Left ventricle myocardium inferior (tissue), 1 donor: ENCODE results near the gene GNG3. TPM values are rescaled to one million over a fixed set of nuclear protein-coding genes. Genes with fewer than 3 reads are reported as not detected.
"Not testable (repeated sequence)": the region's sequence is repeated elsewhere in the genome, so short reads cannot be mapped to it uniquely, and the experiment has no call there.

ENCODE experiments used
- DNase-seq: peaks from one replicate; pipeline ENCODE4 v3.0.0-alpha.2; 2020
- H3K27ac ChIP-seq: fragments of 200-600 bp; replicated peaks from 2 replicates; pipeline ENCODE4 v1.8.0; 2021
- H3K27me3 ChIP-seq: fragments of 200-600 bp; 2 replicates; pipeline ENCODE4 v1.8.0; 2021; ENCODE audit warnings: low read depth
- H3K36me3 ChIP-seq: fragments of 200-600 bp; 2 replicates; pipeline ENCODE4 v1.8.0; 2021
- H3K4me1 ChIP-seq: fragments of 200-600 bp; 2 replicates; pipeline ENCODE4 v1.8.0; 2021
- H3K4me3 ChIP-seq: fragments of 200-600 bp; 2 replicates; pipeline ENCODE4 v1.8.0; 2021; ENCODE audit warnings: mild to moderate bottlenecking, moderate library complexity
- H3K9me3 ChIP-seq: fragments of 200-600 bp; replicated peaks from 2 replicates; pipeline ENCODE4 v1.8.0; 2021
- CTCF ChIP-seq: fragments of 200-600 bp; IDR thresholded peaks from 2 replicates; pipeline ENCODE4 v1.8.0; 2021; ENCODE audit warnings: antibody characterized with exemption, mild to moderate bottlenecking, borderline replicate concordance
- intact Hi-C: fragments of 100-400 bp; cut with micrococcal nuclease; formaldehyde crosslinking; loops from one replicate; pipeline ENCODE4 v1.11.0; 2022
- total RNA-seq: library from RNA; stranded (reverse); fragmentation: NEBNext Ultra II Directional; extraction: Animal tissue kit (Norgen Biotek cat#: 25700); gene quantifications from one replicate; pipeline ENCODE4 v1.2.1, GENCODE V29; 2021
- donor health status: DM: no; HTN: yes; CAD: no; lungs with severe emphysema.

The GNG3 gene
- total RNA-seq, 1 donor from 2014 or later = not detected

DNA sequence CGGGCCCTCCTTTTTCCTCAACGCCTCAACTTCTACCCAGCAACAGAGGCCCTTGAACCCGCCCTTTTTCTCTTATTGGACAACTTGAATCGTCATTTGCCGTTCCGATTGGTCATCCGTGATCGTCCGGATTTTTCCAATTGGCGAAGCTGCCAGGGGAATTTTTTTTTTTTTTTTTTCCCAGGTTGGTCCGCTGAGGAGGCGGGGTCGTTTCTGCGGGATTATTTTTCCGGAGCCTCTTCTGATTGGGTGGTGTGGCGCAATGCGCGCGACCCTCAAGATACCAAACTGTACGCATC lies 20.3 kb downstream of the GNG3 start:
- Histone ChIP-seq H3K4me3 (peak overlapping the region; percentile 91), H3K27me3 (no peaks in the 10 kb centered on the region), H3K9me3 (no peaks in the 10 kb centered on the region), H3K27ac (peak overlapping the region; percentile 95), H3K36me3 (peaks cover 25% of the 10 kb centered on the region), H3K4me1 (peaks cover 81% of the 10 kb centered on the region)
- no peak for TF ChIP-seq CTCF
- DNase-seq = peak; percentile 82
- intact Hi-C loops = loop anchor here (10.0 kb wide), 1 partner anchor 107 kb away; the partner anchor contains the start of genes STX5, TEX54 and WDR74

GRCh38 chr11:62728171-62728988 lies 20.9 kb downstream of the GNG3 start, which contains the start of gene TTC9C:
TTC9C (plus strand) TSS chr11:62728486; CDS start chr11:62728849, 363 bp downstream.
- H3K4me1 ChIP-seq = peaks cover 80% of the 10 kb centered on the region
- H3K9me3 ChIP-seq = no peaks in the 10 kb centered on the region
- peaks cover 25% of the 10 kb centered on the region for H3K36me3 ChIP-seq
- no peaks in the 10 kb centered on the region for H3K27me3 ChIP-seq
- H3K27ac ChIP-seq = peak within 1 kb of the TSS; percentile 95
- H3K4me3 ChIP-seq = peak within 1 kb of the TSS; percentile 91
- DNase-seq = peak; percentile 87
- no peak for TF ChIP-seq CTCF
- intact Hi-C loops = loop anchor here (10.0 kb wide), 1 partner anchor 106 kb away; the partner anchor contains the start of genes STX5, TEX54 and WDR74

DNA sequence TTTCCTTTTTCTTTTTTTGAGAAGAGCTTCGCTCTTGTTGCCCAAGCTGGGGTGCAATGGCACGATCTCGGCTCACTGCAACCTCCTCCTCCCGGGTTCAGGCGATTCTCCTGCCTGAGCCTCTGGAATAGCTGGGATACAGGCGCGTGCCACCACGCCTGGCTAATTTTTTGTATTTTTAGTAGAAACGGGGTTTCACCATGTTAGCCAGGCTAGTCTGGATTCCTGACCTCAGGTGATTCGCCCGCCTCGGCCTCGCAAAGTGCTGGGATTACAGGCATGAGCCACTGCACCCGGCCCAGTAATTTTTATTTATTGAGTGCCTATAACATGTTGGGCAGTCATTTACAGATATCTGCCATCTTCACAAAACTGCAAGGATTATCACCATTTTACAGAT lies 22.6 kb downstream of the GNG3 start:
- H3K27me3 ChIP-seq, H3K9me3 ChIP-seq, intact Hi-C loops, H3K27ac ChIP-seq, DNase-seq: not testable (repeated sequence)
- peaks cover 33% of the 10 kb centered on the region for H3K36me3 ChIP-seq
- H3K4me1 ChIP-seq = peaks cover 63% of the 10 kb centered on the region
- H3K4me3 ChIP-seq = peak overlapping the region; percentile 91

DNA sequence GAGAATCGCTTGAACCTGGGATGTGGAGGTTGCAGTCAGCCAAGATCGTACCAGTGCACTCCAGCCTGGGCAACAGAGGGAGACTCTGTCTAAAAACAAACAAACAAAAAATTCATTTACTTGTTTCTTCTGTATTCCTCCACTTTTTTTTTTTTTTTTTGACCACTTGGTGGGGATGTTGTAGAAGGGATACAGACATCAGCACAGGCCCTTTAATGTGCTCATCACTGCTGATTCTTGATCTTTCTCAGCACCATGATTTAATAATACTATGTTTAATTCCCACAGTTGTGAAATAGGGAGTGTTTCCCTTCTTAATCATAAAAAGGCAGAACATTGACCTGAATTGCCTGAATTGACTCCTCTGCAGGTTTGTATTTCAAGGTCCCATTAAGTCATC lies 25.4 kb downstream of the GNG3 start:
- Histone ChIP-seq H3K27me3 (no peaks in the 10 kb centered on the region), H3K36me3 (peaks cover 60% of the 10 kb centered on the region), H3K4me3 (no peak overlapping the region), H3K27ac (no peak overlapping the region), H3K9me3 (no peaks in the 10 kb centered on the region), H3K4me1 (peaks cover 41% of the 10 kb centered on the region)
- TF ChIP-seq CTCF = no peak
- intact Hi-C loops = no loop called here
- DNase-seq = no peak

- no peak for DNase-seq
- Histone ChIP-seq H3K27me3 (no peaks in the 10 kb centered on the region), H3K36me3 (peaks cover 86% of the 10 kb centered on the region), H3K4me1 (peaks cover 4% of the 10 kb centered on the region), H3K4me3 (no peak overlapping the region), H3K27ac (no peak overlapping the region), H3K9me3 (no peaks in the 10 kb centered on the region)
- no peak for TF ChIP-seq CTCF
- intact Hi-C loops = no loop called here
Observed at GRCh38 chr11:62737196-62737595, 29.7 kb downstream of the GNG3 start.

DNA sequence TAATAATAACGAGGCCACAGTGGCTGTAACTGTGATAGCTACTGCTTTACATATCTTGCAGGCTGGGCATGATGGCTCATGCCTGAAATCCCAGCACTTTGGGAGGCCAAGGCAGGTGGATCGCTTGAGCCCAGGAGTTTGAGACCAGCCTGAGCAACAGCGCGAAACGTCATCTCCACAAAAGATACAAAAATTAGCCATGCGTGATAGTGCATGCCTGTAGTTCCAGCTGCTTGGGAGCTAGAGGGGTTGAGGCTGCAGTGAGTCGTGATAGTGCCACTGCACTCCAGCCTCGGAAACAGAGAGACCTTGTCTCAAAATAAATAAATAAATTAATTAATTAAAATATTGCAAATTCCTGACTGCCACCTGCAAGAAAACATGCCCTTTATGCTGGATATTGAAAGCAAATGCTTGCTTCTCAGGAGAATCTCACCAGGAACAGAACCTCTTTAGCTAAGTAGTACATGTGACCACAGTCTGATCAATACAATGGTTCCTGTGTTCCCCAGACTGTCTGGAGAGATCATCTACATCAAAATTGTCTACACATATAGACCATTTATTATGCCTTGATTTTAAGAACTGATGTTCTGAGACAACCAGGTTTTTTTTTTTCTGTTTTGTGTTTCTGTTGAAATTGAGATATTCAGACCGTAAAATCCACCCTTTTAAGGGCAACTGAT lies 40.1 kb downstream of the GNG3 start:
- Histone ChIP-seq H3K4me1 (peaks cover 25% of the 10 kb centered on the region), H3K4me3 (no peak overlapping the region), H3K27me3 (no peaks in the 10 kb centered on the region), H3K36me3 (peaks cover 8% of the 10 kb centered on the region), H3K9me3 (no peaks in the 10 kb centered on the region), H3K27ac (no peak overlapping the region)
- no peak for DNase-seq
- TF ChIP-seq CTCF = no peak
- intact Hi-C loops = no loop called here

GRCh38 chr11:62749931-62750330 lies 42.5 kb downstream of the GNG3 start:
- H3K4me3 ChIP-seq, DNase-seq, intact Hi-C loops, H3K27me3 ChIP-seq, H3K9me3 ChIP-seq, H3K27ac ChIP-seq: not testable (repeated sequence)
- H3K4me1 ChIP-seq = peaks cover 41% of the 10 kb centered on the region
- H3K36me3 ChIP-seq = peaks cover 14% of the 10 kb centered on the region
